NT2/D1 (cell line): ENCODE data around the gene CCT5.

Source experiments
- YY1 ChIP-seq: IDR thresholded peaks from 2 replicates; pipeline ENCODE4 v1.6.1; 2011; ENCODE audit not compliant: insufficient read length, insufficient read depth
- ZNF274 ChIP-seq: IDR thresholded peaks from 2 replicates; pipeline ENCODE4 v1.6.1; 2011; ENCODE audit warnings: mild to moderate bottlenecking, low read depth, low read length

GRCh38 chr5:10276691-10277090 lies 26.6 kb downstream of the CCT5 start:
- TF ChIP-seq ZNF274, result no peak
- no peak for TF ChIP-seq YY1
